MM.1S (cell line): Measurements from ENCODE around the gene ALKBH3.

Experiments
- EZH2 ChIP-seq: fragments of 300-600 bp; sonication (generic); optimal IDR thresholded peaks from 2 replicates; pipeline ENCODE3; 2017; ENCODE audit warnings: low read depth, mild to moderate bottlenecking, antibody characterized with exemption, low read length, mixed read lengths
- EZH2phosphoT487 ChIP-seq: fragments of 300-600 bp; sonication (generic); IDR thresholded peaks from 2 replicates; pipeline ENCODE4 v1.6.1; 2018; ENCODE audit warnings: antibody characterized with exemption, low read length
- TF ChIP-seq, protein P1 (sequence below): fragments of 300-600 bp; sonication (generic); IDR thresholded peaks from 2 replicates; pipeline ENCODE4 v1.5.1; 2016; ENCODE audit warnings: antibody characterized with exemption, low read length, mixed read lengths

DNA sequence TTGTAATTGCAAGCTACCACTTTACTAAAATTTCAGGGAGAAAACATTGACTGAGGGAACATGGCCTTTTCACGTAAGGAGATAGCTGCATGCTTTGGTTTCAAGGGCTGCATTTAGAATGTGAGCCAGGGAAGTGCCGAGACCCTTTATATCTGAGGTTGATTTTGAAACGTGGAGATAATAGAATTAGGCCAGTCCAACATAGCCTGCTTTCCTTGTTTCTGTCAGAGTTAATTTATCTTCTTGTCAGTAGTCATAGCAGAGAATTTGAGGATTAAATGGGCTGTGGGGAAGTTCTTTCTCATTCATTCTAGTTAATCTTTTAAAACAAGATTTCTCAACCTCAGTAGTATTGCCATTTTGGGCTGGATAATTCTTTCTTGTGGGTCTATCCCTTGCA, 12.2 kb downstream of the ALKBH3 start:
- TF ChIP-seq EZH2phosphoT487 (no peak), EZH2 (no peak)
- TF ChIP-seq, protein P1, sequence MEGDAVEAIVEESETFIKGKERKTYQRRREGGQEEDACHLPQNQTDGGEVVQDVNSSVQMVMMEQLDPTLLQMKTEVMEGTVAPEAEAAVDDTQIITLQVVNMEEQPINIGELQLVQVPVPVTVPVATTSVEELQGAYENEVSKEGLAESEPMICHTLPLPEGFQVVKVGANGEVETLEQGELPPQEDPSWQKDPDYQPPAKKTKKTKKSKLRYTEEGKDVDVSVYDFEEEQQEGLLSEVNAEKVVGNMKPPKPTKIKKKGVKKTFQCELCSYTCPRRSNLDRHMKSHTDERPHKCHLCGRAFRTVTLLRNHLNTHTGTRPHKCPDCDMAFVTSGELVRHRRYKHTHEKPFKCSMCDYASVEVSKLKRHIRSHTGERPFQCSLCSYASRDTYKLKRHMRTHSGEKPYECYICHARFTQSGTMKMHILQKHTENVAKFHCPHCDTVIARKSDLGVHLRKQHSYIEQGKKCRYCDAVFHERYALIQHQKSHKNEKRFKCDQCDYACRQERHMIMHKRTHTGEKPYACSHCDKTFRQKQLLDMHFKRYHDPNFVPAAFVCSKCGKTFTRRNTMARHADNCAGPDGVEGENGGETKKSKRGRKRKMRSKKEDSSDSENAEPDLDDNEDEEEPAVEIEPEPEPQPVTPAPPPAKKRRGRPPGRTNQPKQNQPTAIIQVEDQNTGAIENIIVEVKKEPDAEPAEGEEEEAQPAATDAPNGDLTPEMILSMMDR = no peak
